Liver (tissue), 9 donors: ENCODE measurements around the gene PAK1IP1. TPM values are rescaled to one million over a fixed set of nuclear protein-coding genes. Genes with fewer than 3 reads are reported as not detected.
A peak's percentile ranks its signal among the peaks of the same experiment; 100 is the strongest.

Experiments used
- DNase-seq: peaks from one replicate; pipeline ENCODE4 v3.0.0-alpha.2; 2017; ENCODE audit warnings: low spot score
- H3K27ac ChIP-seq, 2 donors: one replicate each; pipeline ENCODE4 v1.7.0; 2013; ENCODE audit warnings: inconsistent platforms in 2 of 2, low read length in 2 of 2, control low read depth in 1 of 2, low read depth in 1 of 2, mild to moderate bottlenecking in 1 of 2
- H3K27me3 ChIP-seq, 4 donors: one replicate each; pipeline versions ENCODE4 v1.6.1 to v1.7.0; 2013; ENCODE audit warnings: low read length in 3 of 4, inconsistent platforms in 1 of 4, mild to moderate bottlenecking in 1 of 4, moderate library complexity in 1 of 4; ENCODE audit not compliant: control insufficient read depth in 4 of 4, insufficient read depth in 4 of 4
- H3K36me3 ChIP-seq, 4 donors: one replicate each; pipeline versions ENCODE4 v1.6.1 to v1.7.0; 2013; ENCODE audit warnings: low read length in 3 of 4, mild to moderate bottlenecking in 3 of 4, low read depth in 1 of 4, moderate library complexity in 1 of 4; ENCODE audit not compliant: control insufficient read depth in 4 of 4, insufficient read depth in 3 of 4
- H3K4me1 ChIP-seq, 4 donors: one replicate each; pipeline versions ENCODE4 v1.6.1 to v1.7.0; 2013; ENCODE audit warnings: low read length in 3 of 4, mild to moderate bottlenecking in 3 of 4, moderate library complexity in 1 of 4; ENCODE audit not compliant: control insufficient read depth in 4 of 4, insufficient read depth in 4 of 4
- H3K4me3 ChIP-seq, 3 donors: one replicate each; pipeline versions ENCODE4 v1.6.1 to v1.7.0; 2013; ENCODE audit warnings: low read length in 3 of 3, control low read depth in 1 of 3, low read depth in 1 of 3, mild to moderate bottlenecking in 1 of 3
- H3K9ac ChIP-seq, 2 donors: one replicate each; pipeline ENCODE4 v1.7.0; 2013; ENCODE audit warnings: low read length in 2 of 2, mild to moderate bottlenecking in 2 of 2, moderate library complexity in 2 of 2, control low read depth in 1 of 2, low read depth in 1 of 2
- H3K9me3 ChIP-seq, 4 donors: one replicate each; pipeline versions ENCODE4 v1.6.1 to v1.7.0; 2013; ENCODE audit warnings: low read length in 3 of 4; ENCODE audit not compliant: control insufficient read depth in 4 of 4
- EGR1 ChIP-seq, 2 donors: IDR thresholded peaks; 2 replicates each; pipeline ENCODE4 v1.6.1; 2016 to 2018; ENCODE audit warnings: antibody characterized with exemption in 2 of 2, low read depth in 2 of 2
- FOXA1 ChIP-seq: IDR thresholded peaks from 2 replicates; pipeline ENCODE4 v1.6.1; 2016; ENCODE audit warnings: antibody characterized with exemption
- FOXA2 ChIP-seq: IDR thresholded peaks from 2 replicates; pipeline ENCODE4 v1.6.1; 2016; ENCODE audit warnings: antibody characterized with exemption
- GABPA ChIP-seq, 2 donors: IDR thresholded peaks in 1 of 2; conservative IDR thresholded peaks in 1 of 2; 2 replicates each; pipeline ENCODE4 v1.6.1; 2016; ENCODE audit warnings: antibody characterized with exemption in 2 of 2, mild to moderate bottlenecking in 1 of 2, moderate library complexity in 1 of 2
- HNF4A ChIP-seq, 2 donors: conservative IDR thresholded peaks; 2 replicates each; pipeline ENCODE4 v1.6.1; 2016; ENCODE audit warnings: antibody characterized with exemption in 2 of 2, mild to moderate bottlenecking in 2 of 2
- JUND ChIP-seq, 2 donors: IDR thresholded peaks; 2 replicates each; pipeline ENCODE4 v1.6.1; 2016; ENCODE audit warnings: antibody characterized with exemption in 2 of 2
- RAD21 ChIP-seq, 2 donors: IDR thresholded peaks; 2 replicates each; pipeline ENCODE4 v1.6.1; 2016; ENCODE audit warnings: antibody characterized with exemption in 2 of 2, mild to moderate bottlenecking in 2 of 2
- RXRA ChIP-seq, 2 donors: IDR thresholded peaks; 2 replicates each; pipeline ENCODE4 v1.6.1; 2017 to 2018; ENCODE audit warnings: antibody characterized with exemption in 2 of 2, mild to moderate bottlenecking in 1 of 2
- SP1 ChIP-seq: IDR thresholded peaks from 2 replicates; pipeline ENCODE4 v1.6.1; 2018; ENCODE audit warnings: antibody characterized with exemption, mild to moderate bottlenecking
- TAF1 ChIP-seq: conservative IDR thresholded peaks from 2 replicates; pipeline ENCODE4 v1.6.1; 2016; ENCODE audit warnings: antibody characterized with exemption, mild to moderate bottlenecking
- WGBS: extraction: QIAGEN DNeasy Blood & Tissue Kit; methylation state at CpG from one replicate; pipeline ENCODE4 v1.1.7; 2013; 5-methylcytosine and 5-hydroxymethylcytosine counted together
- polyA plus RNA-seq, 2 donors: library from polyadenylated mRNA; stranded (reverse) in 1 of 2; unstranded in 1 of 2; fragments of 200-250 nt in 1 of 2; fragments of >200 nt in 1 of 2; fragmentation: Nextera tagmentation in 1 of 2; extraction: Ambion mirVana in 1 of 2; gene quantifications; one replicate each; pipeline versions ENCODE4 v1.2.1 to v1.2.3, GENCODE V29; 2013 to 2015
- total RNA-seq, 2 donors: library from RNA; depleted of rRNA; stranded (reverse); fragments of >200 nt; gene quantifications; one replicate each; pipeline ENCODE4 v1.2.3, GENCODE V29; 2014
- TF ChIP-seq, protein P1 (sequence below): IDR thresholded peaks from 2 replicates; pipeline ENCODE4 v1.6.1; 2016; ENCODE audit warnings: antibody characterized with exemption
- TF ChIP-seq, protein P2 (sequence below): IDR thresholded peaks from 2 replicates; pipeline ENCODE4 v1.6.1; 2016; ENCODE audit warnings: antibody characterized with exemption, mild to moderate bottlenecking
- TF ChIP-seq, protein P3 (sequence below): IDR thresholded peaks from 2 replicates; pipeline ENCODE4 v1.6.1; 2016; ENCODE audit warnings: antibody characterized with exemption
- TF ChIP-seq, protein P4 (sequence below): fragments of 150-350 bp; IDR thresholded peaks from 2 replicates; pipeline ENCODE4 v1.5.1; 2017; ENCODE audit warnings: improper control_type of control experiment, low read depth, low read length; ENCODE audit not compliant: missing input control
- TF ChIP-seq, protein P5 (sequence below): IDR thresholded peaks from 2 replicates; pipeline ENCODE4 v1.6.1; 2016; ENCODE audit warnings: antibody characterized with exemption
- donor health status: healthy.
- donor health status: healthy.
- donor health status: healthy.
- donor health status: healthy.
- donor health status: healthy.

PAK1IP1 gene
- total and polyA plus RNA-seq, 4 donors = 6.0 to 10.8 (median 7.7) TPM

DNA sequence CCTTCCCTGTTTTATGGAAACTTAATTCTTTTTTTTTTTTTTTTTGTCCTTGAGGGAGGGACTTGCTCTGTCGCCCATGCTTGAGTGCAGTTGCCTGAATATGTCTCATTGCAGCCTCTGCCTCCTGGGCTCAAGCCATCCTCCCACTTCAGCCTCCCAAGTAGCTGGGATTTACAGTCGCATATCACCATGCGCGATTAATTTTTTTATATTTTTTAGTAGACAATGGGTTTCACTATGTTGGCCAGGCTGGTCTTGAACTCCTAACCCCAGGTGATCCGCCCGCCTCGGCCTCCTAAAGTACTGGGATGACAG, 28.8 kb downstream of the PAK1IP1 start:
- WGBS = 24% methylated on average over 7 of the region's 7 CpGs
- peaks cover 1 to 14% (median 10%) of the 10 kb centered on the region in 4 donors for H3K36me3 ChIP-seq
- no peaks in the 10 kb centered on the region for H3K27me3 ChIP-seq
- H3K4me3 ChIP-seq = peak overlapping the region; percentile 74 to 83 (median 78)
- H3K4me1 ChIP-seq = peaks cover 2 to 19% (median 14%) of the 10 kb centered on the region in 4 donors
- TF ChIP-seq FOXA2 (no peak), RAD21 (IDR thresholded peaks at IDR 0.05) (no peak), HNF4A (conservative IDR thresholded peaks at IDR 0.05) (no peak), SP1 (no peak), RXRA (IDR thresholded peaks at IDR 0.05) (no peak), FOXA1 (no peak), JUND (IDR thresholded peaks at IDR 0.05) (no peak), TAF1 (no peak), GABPA (IDR thresholded peaks at IDR 0.05 in 1 of 2, conservative IDR thresholded peaks at IDR 0.05 in 1 of 2) (no peak)
- TF ChIP-seq, protein P1, sequence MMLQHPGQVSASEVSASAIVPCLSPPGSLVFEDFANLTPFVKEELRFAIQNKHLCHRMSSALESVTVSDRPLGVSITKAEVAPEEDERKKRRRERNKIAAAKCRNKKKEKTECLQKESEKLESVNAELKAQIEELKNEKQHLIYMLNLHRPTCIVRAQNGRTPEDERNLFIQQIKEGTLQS = no peak
- TF ChIP-seq, protein P2, sequence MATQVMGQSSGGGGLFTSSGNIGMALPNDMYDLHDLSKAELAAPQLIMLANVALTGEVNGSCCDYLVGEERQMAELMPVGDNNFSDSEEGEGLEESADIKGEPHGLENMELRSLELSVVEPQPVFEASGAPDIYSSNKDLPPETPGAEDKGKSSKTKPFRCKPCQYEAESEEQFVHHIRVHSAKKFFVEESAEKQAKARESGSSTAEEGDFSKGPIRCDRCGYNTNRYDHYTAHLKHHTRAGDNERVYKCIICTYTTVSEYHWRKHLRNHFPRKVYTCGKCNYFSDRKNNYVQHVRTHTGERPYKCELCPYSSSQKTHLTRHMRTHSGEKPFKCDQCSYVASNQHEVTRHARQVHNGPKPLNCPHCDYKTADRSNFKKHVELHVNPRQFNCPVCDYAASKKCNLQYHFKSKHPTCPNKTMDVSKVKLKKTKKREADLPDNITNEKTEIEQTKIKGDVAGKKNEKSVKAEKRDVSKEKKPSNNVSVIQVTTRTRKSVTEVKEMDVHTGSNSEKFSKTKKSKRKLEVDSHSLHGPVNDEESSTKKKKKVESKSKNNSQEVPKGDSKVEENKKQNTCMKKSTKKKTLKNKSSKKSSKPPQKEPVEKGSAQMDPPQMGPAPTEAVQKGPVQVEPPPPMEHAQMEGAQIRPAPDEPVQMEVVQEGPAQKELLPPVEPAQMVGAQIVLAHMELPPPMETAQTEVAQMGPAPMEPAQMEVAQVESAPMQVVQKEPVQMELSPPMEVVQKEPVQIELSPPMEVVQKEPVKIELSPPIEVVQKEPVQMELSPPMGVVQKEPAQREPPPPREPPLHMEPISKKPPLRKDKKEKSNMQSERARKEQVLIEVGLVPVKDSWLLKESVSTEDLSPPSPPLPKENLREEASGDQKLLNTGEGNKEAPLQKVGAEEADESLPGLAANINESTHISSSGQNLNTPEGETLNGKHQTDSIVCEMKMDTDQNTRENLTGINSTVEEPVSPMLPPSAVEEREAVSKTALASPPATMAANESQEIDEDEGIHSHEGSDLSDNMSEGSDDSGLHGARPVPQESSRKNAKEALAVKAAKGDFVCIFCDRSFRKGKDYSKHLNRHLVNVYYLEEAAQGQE = no peak
- TF ChIP-seq, protein P3, sequence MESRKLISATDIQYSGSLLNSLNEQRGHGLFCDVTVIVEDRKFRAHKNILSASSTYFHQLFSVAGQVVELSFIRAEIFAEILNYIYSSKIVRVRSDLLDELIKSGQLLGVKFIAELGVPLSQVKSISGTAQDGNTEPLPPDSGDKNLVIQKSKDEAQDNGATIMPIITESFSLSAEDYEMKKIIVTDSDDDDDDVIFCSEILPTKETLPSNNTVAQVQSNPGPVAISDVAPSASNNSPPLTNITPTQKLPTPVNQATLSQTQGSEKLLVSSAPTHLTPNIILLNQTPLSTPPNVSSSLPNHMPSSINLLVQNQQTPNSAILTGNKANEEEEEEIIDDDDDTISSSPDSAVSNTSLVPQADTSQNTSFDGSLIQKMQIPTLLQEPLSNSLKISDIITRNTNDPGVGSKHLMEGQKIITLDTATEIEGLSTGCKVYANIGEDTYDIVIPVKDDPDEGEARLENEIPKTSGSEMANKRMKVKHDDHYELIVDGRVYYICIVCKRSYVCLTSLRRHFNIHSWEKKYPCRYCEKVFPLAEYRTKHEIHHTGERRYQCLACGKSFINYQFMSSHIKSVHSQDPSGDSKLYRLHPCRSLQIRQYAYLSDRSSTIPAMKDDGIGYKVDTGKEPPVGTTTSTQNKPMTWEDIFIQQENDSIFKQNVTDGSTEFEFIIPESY = no peak
- TF ChIP-seq, protein P4, sequence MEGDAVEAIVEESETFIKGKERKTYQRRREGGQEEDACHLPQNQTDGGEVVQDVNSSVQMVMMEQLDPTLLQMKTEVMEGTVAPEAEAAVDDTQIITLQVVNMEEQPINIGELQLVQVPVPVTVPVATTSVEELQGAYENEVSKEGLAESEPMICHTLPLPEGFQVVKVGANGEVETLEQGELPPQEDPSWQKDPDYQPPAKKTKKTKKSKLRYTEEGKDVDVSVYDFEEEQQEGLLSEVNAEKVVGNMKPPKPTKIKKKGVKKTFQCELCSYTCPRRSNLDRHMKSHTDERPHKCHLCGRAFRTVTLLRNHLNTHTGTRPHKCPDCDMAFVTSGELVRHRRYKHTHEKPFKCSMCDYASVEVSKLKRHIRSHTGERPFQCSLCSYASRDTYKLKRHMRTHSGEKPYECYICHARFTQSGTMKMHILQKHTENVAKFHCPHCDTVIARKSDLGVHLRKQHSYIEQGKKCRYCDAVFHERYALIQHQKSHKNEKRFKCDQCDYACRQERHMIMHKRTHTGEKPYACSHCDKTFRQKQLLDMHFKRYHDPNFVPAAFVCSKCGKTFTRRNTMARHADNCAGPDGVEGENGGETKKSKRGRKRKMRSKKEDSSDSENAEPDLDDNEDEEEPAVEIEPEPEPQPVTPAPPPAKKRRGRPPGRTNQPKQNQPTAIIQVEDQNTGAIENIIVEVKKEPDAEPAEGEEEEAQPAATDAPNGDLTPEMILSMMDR = no peak
- DNase-seq = no peak
- no peaks in the 10 kb centered on the region for H3K9me3 ChIP-seq
- H3K9ac ChIP-seq = peak overlapping the region; percentile 76 to 82
- H3K27ac ChIP-seq = peak overlapping the region in 1 of 2 donors; percentile 77

DNA sequence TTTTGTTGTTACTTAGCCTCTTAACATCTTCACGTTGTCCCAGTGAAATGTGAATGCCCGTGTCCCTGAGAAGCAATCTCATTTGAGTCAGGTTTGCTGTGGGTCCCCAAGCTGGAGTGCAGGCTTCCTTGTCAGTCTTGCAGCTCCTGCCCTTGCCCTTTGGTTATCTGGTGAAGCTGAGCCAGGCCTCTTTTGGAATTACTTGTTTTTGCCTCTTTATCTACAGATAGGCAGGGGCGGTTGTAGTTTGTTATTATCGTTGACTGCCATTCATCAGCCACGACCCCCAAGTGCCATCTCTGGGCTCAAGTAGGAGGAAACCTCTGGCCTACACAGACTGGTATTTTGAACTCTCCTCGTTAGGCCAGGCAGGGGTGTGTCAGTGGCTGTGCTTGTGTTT, 30.3 kb downstream of the PAK1IP1 start:
- no peak overlapping the region for H3K9ac ChIP-seq
- no peaks in the 10 kb centered on the region for H3K9me3 ChIP-seq
- H3K27ac ChIP-seq = no peak overlapping the region
- H3K27me3 ChIP-seq = no peaks in the 10 kb centered on the region
- H3K4me3 ChIP-seq = no peak overlapping the region
- WGBS = 76% methylated on average over 6 of the region's 6 CpGs
- TF ChIP-seq GABPA (IDR thresholded peaks at IDR 0.05 in 1 of 2, conservative IDR thresholded peaks at IDR 0.05 in 1 of 2) (no peak), FOXA1 (no peak), RAD21 (IDR thresholded peaks at IDR 0.05) (no peak), JUND (IDR thresholded peaks at IDR 0.05) (no peak), EGR1 (IDR thresholded peaks at IDR 0.05; ENCODE audit: low read depth in 2 of 2) (no peak)
- TF ChIP-seq, protein P4 = no peak
- TF ChIP-seq, protein P5, sequence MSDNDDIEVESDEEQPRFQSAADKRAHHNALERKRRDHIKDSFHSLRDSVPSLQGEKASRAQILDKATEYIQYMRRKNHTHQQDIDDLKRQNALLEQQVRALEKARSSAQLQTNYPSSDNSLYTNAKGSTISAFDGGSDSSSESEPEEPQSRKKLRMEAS = no peak
- peak; percentile 57 for DNase-seq
- peaks cover 7 to 28% (median 15%) of the 10 kb centered on the region in 4 donors for H3K36me3 ChIP-seq
- peaks cover 2 to 19% (median 14%) of the 10 kb centered on the region in 4 donors for H3K4me1 ChIP-seq
